Progenitor cell of endocrine pancreas (in vitro differentiated cells): Measurements from ENCODE around the gene CLCN6. TPM values are rescaled to one million over a fixed set of nuclear protein-coding genes. Genes with fewer than 3 reads are reported as not detected.
A peak's percentile ranks its signal among the peaks of the same experiment; 100 is the strongest.

Source experiments
- DNase-seq: peaks from one replicate; pipeline ENCODE4 v3.0.0; 2021; ENCODE audit warnings: low spot score; ENCODE audit not compliant: unreplicated experiment
- H3K27ac Mint-ChIP-seq: 2 replicates; pipeline ENCODE4 v1.8.0; 2021; ENCODE audit warnings: mild to moderate bottlenecking, moderate library complexity, mixed read lengths
- H3K27me3 Mint-ChIP-seq: 2 replicates; pipeline ENCODE4 v1.8.0; 2021; ENCODE audit warnings: mixed read lengths
- H3K36me3 Mint-ChIP-seq: 2 replicates; pipeline ENCODE4 v1.8.0; 2022; ENCODE audit warnings: mixed read lengths; ENCODE audit not compliant: insufficient read depth
- H3K4me1 Mint-ChIP-seq: 2 replicates; pipeline ENCODE4 v1.8.0; 2021; ENCODE audit warnings: low read depth, mixed read lengths
- H3K4me3 Mint-ChIP-seq: 2 replicates; pipeline ENCODE4 v1.8.0; 2021; ENCODE audit warnings: low read depth, mild to moderate bottlenecking, moderate library complexity, mixed read lengths
- H3K9me3 Mint-ChIP-seq: 2 replicates; pipeline ENCODE4 v1.8.0; 2021; ENCODE audit warnings: low read depth, mixed read lengths
- total RNA-seq: library from RNA; stranded (reverse); gene quantifications from 2 replicates; pipeline ENCODE4 v1.2.1, GENCODE V29; 2021
- TF ChIP-seq, protein P1 (sequence below): fragments of 200-600 bp; sonication (generic); IDR thresholded peaks from one replicate; pipeline ENCODE4 v1.5.0; 2021; ENCODE audit warnings: antibody characterized with exemption, mild to moderate bottlenecking; ENCODE audit not compliant: unreplicated experiment

The CLCN6 gene
- total RNA-seq, 1 donor from 2014 or later: 44.3 TPM

GRCh38 chr1:11784993-11785769 lies 20.8 kb upstream of the CLCN6 start:
- TF ChIP-seq, protein P1, sequence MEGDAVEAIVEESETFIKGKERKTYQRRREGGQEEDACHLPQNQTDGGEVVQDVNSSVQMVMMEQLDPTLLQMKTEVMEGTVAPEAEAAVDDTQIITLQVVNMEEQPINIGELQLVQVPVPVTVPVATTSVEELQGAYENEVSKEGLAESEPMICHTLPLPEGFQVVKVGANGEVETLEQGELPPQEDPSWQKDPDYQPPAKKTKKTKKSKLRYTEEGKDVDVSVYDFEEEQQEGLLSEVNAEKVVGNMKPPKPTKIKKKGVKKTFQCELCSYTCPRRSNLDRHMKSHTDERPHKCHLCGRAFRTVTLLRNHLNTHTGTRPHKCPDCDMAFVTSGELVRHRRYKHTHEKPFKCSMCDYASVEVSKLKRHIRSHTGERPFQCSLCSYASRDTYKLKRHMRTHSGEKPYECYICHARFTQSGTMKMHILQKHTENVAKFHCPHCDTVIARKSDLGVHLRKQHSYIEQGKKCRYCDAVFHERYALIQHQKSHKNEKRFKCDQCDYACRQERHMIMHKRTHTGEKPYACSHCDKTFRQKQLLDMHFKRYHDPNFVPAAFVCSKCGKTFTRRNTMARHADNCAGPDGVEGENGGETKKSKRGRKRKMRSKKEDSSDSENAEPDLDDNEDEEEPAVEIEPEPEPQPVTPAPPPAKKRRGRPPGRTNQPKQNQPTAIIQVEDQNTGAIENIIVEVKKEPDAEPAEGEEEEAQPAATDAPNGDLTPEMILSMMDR: peak; percentile 93
- H3K4me3 Mint-ChIP-seq: no peak overlapping the region

GRCh38 chr1:11786168-11786567 lies 19.8 kb upstream of the CLCN6 start:
- peaks cover 12% of the 10 kb centered on the region for H3K4me1 Mint-ChIP-seq
- H3K36me3 Mint-ChIP-seq: peaks cover 4% of the 10 kb centered on the region
- TF ChIP-seq, protein P1: no peak
- H3K27me3 Mint-ChIP-seq: peaks cover 5% of the 10 kb centered on the region
- DNase-seq: no peak
- no peak overlapping the region for H3K4me3 Mint-ChIP-seq
- H3K9me3 Mint-ChIP-seq: no peaks in the 10 kb centered on the region
- no peak overlapping the region for H3K27ac Mint-ChIP-seq

More at GRCh38 chr1:11784993-11785769, 20.8 kb upstream of the CLCN6 start:
- H3K27ac Mint-ChIP-seq: no peak overlapping the region
- H3K36me3 Mint-ChIP-seq: no peaks in the 10 kb centered on the region
- H3K4me1 Mint-ChIP-seq: peaks cover 12% of the 10 kb centered on the region
- H3K9me3 Mint-ChIP-seq: no peaks in the 10 kb centered on the region
- DNase-seq: peak; percentile 64
- peaks cover 5% of the 10 kb centered on the region for H3K27me3 Mint-ChIP-seq

GRCh38 chr1:11787251-11787803 lies 18.7 kb upstream of the CLCN6 start:
- Mint-ChIP-seq H3K4me1 (peaks cover 12% of the 10 kb centered on the region), H3K27me3 (peaks cover 5% of the 10 kb centered on the region), H3K9me3 (no peaks in the 10 kb centered on the region), H3K27ac (peak overlapping the region; percentile 71), H3K4me3 (no peak overlapping the region), H3K36me3 (peaks cover 10% of the 10 kb centered on the region)
- DNase-seq: no peak
- TF ChIP-seq, protein P1: no peak

DNA sequence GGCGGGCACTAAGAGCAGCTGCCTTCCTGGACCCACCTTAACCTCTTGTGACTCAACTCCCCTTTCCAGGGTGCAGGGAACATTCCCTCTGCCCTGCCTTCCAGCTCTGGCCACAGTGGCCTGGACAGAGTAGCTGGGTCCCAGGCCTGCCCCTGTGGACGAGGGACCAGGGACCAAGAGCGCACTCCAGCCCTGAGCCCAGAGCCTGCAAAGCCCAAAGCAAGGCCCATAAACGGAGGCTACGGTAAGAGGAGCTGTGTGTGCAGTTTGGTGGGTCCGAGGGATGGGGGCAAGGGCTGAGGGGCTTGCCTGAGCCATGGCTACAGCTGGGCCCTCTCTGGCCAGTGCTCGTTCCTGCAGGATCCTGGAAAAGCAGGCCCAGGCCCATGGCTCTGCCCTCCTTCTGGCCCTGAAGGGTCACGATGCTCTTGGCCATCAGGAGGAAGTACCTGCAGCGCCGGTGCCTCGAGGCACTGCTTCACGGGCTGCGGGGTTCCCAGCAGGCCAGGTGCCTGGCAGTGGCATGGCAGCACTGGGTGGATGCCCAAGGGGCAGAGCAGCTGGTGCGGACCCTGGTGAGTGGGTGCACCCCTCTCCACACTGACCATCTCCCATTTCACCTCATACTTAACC lies 18.1 kb upstream of the CLCN6 start:
- TF ChIP-seq, protein P1: no peak
- Mint-ChIP-seq H3K36me3 (peaks cover 10% of the 10 kb centered on the region), H3K9me3 (no peaks in the 10 kb centered on the region), H3K27me3 (peaks cover 4% of the 10 kb centered on the region), H3K4me3 (no peak overlapping the region), H3K4me1 (peaks cover 12% of the 10 kb centered on the region), H3K27ac (peak overlapping the region; percentile 71)
- DNase-seq: no peak

DNA sequence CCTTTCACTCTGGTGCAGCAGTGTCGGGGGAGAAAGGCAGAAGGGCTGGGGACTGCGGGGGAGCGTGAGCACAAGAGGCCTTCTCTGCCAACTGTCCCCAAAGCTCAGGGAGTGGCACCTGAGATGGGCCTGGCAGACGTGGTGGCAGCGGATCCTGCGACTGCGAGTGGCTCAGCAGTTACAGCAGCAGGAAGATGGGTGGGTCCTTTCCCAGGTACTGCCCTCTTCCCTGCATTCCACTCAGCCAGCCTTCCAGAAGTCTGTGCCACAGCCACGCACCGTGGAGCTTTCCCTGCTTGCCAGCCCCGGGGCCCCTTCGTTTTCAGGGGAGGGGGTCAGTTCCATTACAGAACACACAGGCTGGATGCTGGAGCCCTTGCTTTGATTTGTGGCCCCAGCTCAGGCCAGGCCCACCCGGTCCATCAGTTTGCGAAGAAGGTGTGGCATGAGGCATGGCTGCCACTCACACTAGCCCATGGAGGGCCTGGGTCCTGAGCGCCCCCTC lies 17.4 kb upstream of the CLCN6 start:
- TF ChIP-seq, protein P1: no peak
- Mint-ChIP-seq H3K27ac (no peak overlapping the region), H3K9me3 (no peaks in the 10 kb centered on the region), H3K4me3 (no peak overlapping the region), H3K27me3 (peaks cover 3% of the 10 kb centered on the region), H3K36me3 (peaks cover 10% of the 10 kb centered on the region), H3K4me1 (peaks cover 12% of the 10 kb centered on the region)
- no peak for DNase-seq
